Ishikawa (cell line): ENCODE data around the gene CHD5.

Experiments used
- CEBPB ChIP-seq: IDR thresholded peaks from 2 replicates; pipeline ENCODE4 v1.6.1; 2012
- CREB1 ChIP-seq: IDR thresholded peaks from 2 replicates; pipeline ENCODE4 v1.6.1; 2012; ENCODE audit warnings: low read depth
- EGR1 ChIP-seq: IDR thresholded peaks from 2 replicates; pipeline ENCODE4 v1.6.1; 2012
- EP300 ChIP-seq: IDR thresholded peaks from 2 replicates; pipeline ENCODE4 v1.6.1; 2012; ENCODE audit warnings: borderline replicate concordance
- FOXM1 ChIP-seq: IDR thresholded peaks from 2 replicates; pipeline ENCODE4 v1.6.1; 2012; ENCODE audit warnings: low read depth, borderline replicate concordance
- NFIC ChIP-seq: IDR thresholded peaks from 2 replicates; pipeline ENCODE4 v1.6.1; 2012
- RAD21 ChIP-seq: IDR thresholded peaks from 2 replicates; pipeline ENCODE4 v1.6.1; 2012; ENCODE audit warnings: low read depth
- TAF1 ChIP-seq: IDR thresholded peaks from 2 replicates; pipeline ENCODE4 v1.6.1; 2012; ENCODE audit warnings: low read depth, mild to moderate bottlenecking
- TCF12 ChIP-seq: IDR thresholded peaks from 2 replicates; pipeline ENCODE4 v1.6.1; 2012; ENCODE audit warnings: low read depth
- TEAD4 ChIP-seq: IDR thresholded peaks from 2 replicates; pipeline ENCODE4 v1.6.1; 2012
- YY1 ChIP-seq: IDR thresholded peaks from 2 replicates; pipeline ENCODE4 v1.6.1; 2012; ENCODE audit warnings: low read depth
- ZBTB7A ChIP-seq: IDR thresholded peaks from 2 replicates; pipeline ENCODE4 v1.6.1; 2012; ENCODE audit warnings: low read depth
- TF ChIP-seq, protein P1 (sequence below): IDR thresholded peaks from 2 replicates; pipeline ENCODE4 v1.6.1; 2012
- TF ChIP-seq, protein P2 (sequence below): IDR thresholded peaks from 2 replicates; pipeline ENCODE4 v1.6.1; 2012
- TF ChIP-seq, protein P3 (sequence below): IDR thresholded peaks from 2 replicates; pipeline ENCODE4 v1.6.1; 2012; ENCODE audit warnings: low read depth, mild to moderate bottlenecking

CHD5 gene

GRCh38 chr1:6127587-6128163 is 52.4 kb downstream of the CHD5 start:
- TF ChIP-seq, protein P1, sequence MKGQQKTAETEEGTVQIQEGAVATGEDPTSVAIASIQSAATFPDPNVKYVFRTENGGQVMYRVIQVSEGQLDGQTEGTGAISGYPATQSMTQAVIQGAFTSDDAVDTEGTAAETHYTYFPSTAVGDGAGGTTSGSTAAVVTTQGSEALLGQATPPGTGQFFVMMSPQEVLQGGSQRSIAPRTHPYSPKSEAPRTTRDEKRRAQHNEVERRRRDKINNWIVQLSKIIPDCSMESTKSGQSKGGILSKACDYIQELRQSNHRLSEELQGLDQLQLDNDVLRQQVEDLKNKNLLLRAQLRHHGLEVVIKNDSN: peak; percentile 93
- TF ChIP-seq TEAD4: no peak
- TF ChIP-seq NFIC: no peak
- TF ChIP-seq, protein P2, sequence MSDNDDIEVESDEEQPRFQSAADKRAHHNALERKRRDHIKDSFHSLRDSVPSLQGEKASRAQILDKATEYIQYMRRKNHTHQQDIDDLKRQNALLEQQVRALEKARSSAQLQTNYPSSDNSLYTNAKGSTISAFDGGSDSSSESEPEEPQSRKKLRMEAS: peak; percentile 99

DNA sequence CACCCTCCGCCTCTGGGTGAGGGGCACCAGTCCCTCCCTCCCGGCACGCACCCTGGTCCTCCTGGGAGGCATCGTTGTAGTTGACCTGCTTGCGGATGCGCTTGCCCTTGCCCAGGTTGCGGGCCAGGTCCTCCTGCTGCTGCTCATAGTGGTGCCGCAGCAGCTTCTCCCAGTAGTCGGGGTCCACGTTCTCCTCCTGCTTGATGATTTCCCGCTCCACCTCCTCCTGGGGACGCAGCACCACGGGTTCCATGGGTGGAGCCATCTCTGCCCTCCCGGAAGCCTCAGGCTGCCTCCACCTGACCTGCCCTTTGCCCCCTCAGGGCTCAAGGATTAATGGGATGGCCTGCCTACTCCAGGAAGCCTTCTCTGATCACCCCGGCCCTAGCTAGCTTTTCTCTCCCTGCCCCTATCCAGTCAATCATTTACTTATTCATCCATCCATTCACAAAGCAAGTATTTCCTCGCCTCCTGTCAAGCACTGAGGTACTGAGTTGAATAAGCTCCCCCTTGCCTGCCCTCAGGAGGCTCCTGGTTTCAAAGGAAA is 53.5 kb downstream of the CHD5 start:
- TF ChIP-seq, protein P3, sequence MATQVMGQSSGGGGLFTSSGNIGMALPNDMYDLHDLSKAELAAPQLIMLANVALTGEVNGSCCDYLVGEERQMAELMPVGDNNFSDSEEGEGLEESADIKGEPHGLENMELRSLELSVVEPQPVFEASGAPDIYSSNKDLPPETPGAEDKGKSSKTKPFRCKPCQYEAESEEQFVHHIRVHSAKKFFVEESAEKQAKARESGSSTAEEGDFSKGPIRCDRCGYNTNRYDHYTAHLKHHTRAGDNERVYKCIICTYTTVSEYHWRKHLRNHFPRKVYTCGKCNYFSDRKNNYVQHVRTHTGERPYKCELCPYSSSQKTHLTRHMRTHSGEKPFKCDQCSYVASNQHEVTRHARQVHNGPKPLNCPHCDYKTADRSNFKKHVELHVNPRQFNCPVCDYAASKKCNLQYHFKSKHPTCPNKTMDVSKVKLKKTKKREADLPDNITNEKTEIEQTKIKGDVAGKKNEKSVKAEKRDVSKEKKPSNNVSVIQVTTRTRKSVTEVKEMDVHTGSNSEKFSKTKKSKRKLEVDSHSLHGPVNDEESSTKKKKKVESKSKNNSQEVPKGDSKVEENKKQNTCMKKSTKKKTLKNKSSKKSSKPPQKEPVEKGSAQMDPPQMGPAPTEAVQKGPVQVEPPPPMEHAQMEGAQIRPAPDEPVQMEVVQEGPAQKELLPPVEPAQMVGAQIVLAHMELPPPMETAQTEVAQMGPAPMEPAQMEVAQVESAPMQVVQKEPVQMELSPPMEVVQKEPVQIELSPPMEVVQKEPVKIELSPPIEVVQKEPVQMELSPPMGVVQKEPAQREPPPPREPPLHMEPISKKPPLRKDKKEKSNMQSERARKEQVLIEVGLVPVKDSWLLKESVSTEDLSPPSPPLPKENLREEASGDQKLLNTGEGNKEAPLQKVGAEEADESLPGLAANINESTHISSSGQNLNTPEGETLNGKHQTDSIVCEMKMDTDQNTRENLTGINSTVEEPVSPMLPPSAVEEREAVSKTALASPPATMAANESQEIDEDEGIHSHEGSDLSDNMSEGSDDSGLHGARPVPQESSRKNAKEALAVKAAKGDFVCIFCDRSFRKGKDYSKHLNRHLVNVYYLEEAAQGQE: no peak
- no peak for TF ChIP-seq CEBPB
- no peak for TF ChIP-seq TCF12
- TF ChIP-seq RAD21: no peak
- no peak for TF ChIP-seq NFIC
- TF ChIP-seq TAF1: no peak
- TF ChIP-seq, protein P1: no peak
- no peak for TF ChIP-seq FOXM1
- TF ChIP-seq CREB1: no peak
- TF ChIP-seq, protein P2: no peak
- TF ChIP-seq YY1: no peak
- no peak for TF ChIP-seq EP300
- no peak for TF ChIP-seq ZBTB7A
- no peak for TF ChIP-seq TEAD4
- TF ChIP-seq EGR1: no peak

DNA sequence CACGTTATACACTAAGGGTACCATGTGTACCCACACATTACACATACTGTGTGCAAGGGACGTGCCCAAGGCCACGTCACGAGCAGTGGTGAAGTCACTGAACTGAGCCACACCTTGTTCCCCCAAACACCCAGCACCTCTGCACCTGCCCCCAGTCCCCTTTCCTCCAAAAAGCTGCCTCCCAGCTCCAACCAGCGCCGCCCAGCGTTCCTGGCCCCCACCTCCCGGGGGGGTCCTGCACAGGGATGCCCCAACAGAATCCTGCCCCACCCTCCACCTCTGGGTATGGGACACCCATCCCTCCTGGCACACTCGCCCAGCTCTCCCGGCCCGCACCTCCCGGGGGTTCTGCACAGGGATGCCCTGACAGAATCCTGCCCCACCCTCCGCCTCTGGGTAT is 54.1 kb downstream of the CHD5 start:
- TF ChIP-seq, protein P1: no peak
- TF ChIP-seq RAD21 (no peak), TAF1 (no peak), EGR1 (no peak), CREB1 (no peak), YY1 (no peak), NFIC (no peak), TCF12 (no peak), ZBTB7A (no peak)
- TF ChIP-seq, protein P3: no peak
- TF ChIP-seq, protein P2: no peak

DNA sequence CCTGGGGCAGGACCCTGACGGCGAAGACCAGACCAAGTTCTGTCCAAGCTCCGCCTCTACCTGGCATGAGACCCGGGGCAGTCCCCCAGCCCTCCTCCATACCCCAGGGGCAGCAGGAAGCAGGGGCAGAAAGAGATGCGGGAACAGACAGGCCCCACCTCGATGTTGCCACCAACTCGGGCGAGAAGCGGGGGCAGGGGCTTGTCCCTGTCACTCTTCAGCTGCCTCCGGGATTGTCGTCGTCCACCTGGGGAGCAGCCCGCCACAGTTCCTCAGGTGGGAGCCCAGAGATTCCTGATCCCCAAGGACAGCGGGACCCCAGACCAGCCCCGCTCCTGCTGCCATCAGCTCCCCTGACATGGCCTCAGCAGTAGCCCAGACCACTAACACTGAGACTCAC is 54.8 kb downstream of the CHD5 start:
- TF ChIP-seq TAF1 (no peak), FOXM1 (no peak)

- TF ChIP-seq CEBPB: no peak
- no peak for TF ChIP-seq EP300
- TF ChIP-seq TEAD4: no peak
- TF ChIP-seq ZBTB7A: no peak
These were observed 55.3 kb downstream of the CHD5 start for GRCh38 chr1:6124746-6125365.

GRCh38 chr1:6124341-6124740 is 55.8 kb downstream of the CHD5 start:
- TF ChIP-seq CREB1 (no peak), RAD21 (no peak), ZBTB7A (no peak), NFIC (no peak), TEAD4 (no peak), YY1 (no peak), CEBPB (no peak), TAF1 (no peak), TCF12 (no peak), EP300 (no peak)
- TF ChIP-seq, protein P3: no peak
- TF ChIP-seq, protein P1: no peak
